Ishikawa (cell line): ENCODE data around the gene GALNTL6.

Experiments used
- CEBPB ChIP-seq: IDR thresholded peaks from 2 replicates; pipeline ENCODE4 v1.6.1; 2012
- CREB1 ChIP-seq: IDR thresholded peaks from 2 replicates; pipeline ENCODE4 v1.6.1; 2012; ENCODE audit warnings: low read depth
- EGR1 ChIP-seq: IDR thresholded peaks from 2 replicates; pipeline ENCODE4 v1.6.1; 2012
- EP300 ChIP-seq: IDR thresholded peaks from 2 replicates; pipeline ENCODE4 v1.6.1; 2012; ENCODE audit warnings: borderline replicate concordance
- FOXM1 ChIP-seq: IDR thresholded peaks from 2 replicates; pipeline ENCODE4 v1.6.1; 2012; ENCODE audit warnings: low read depth, borderline replicate concordance
- MAX ChIP-seq: IDR thresholded peaks from 2 replicates; pipeline ENCODE4 v1.6.1; 2012
- NFIC ChIP-seq: IDR thresholded peaks from 2 replicates; pipeline ENCODE4 v1.6.1; 2012
- RAD21 ChIP-seq: IDR thresholded peaks from 2 replicates; pipeline ENCODE4 v1.6.1; 2012; ENCODE audit warnings: low read depth
- REST ChIP-seq: IDR thresholded peaks from 2 replicates; pipeline ENCODE4 v1.6.1; 2012; ENCODE audit warnings: low read depth, mild to moderate bottlenecking
- TAF1 ChIP-seq: IDR thresholded peaks from 2 replicates; pipeline ENCODE4 v1.6.1; 2012; ENCODE audit warnings: low read depth, mild to moderate bottlenecking
- TCF12 ChIP-seq: IDR thresholded peaks from 2 replicates; pipeline ENCODE4 v1.6.1; 2012; ENCODE audit warnings: low read depth
- TEAD4 ChIP-seq: IDR thresholded peaks from 2 replicates; pipeline ENCODE4 v1.6.1; 2012
- YY1 ChIP-seq: IDR thresholded peaks from 2 replicates; pipeline ENCODE4 v1.6.1; 2012; ENCODE audit warnings: low read depth
- ZBTB7A ChIP-seq: IDR thresholded peaks from 2 replicates; pipeline ENCODE4 v1.6.1; 2012; ENCODE audit warnings: low read depth
- TF ChIP-seq, protein P1 (sequence below): IDR thresholded peaks from 2 replicates; pipeline ENCODE4 v1.6.1; 2012

The GALNTL6 gene

GRCh38 chr4:172287117-172287516, 473.9 kb downstream of the GALNTL6 start:
- no peak for TF ChIP-seq ZBTB7A
- TF ChIP-seq TAF1, result no peak
- no peak for TF ChIP-seq MAX
- no peak for TF ChIP-seq NFIC
- TF ChIP-seq FOXM1, result no peak
- TF ChIP-seq, protein P1, sequence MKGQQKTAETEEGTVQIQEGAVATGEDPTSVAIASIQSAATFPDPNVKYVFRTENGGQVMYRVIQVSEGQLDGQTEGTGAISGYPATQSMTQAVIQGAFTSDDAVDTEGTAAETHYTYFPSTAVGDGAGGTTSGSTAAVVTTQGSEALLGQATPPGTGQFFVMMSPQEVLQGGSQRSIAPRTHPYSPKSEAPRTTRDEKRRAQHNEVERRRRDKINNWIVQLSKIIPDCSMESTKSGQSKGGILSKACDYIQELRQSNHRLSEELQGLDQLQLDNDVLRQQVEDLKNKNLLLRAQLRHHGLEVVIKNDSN, result no peak
- TF ChIP-seq YY1, result no peak
- TF ChIP-seq RAD21, result no peak
- TF ChIP-seq REST, result no peak
- TF ChIP-seq TCF12, result no peak
- TF ChIP-seq CEBPB, result no peak
- no peak for TF ChIP-seq EP300
- no peak for TF ChIP-seq CREB1
- no peak for TF ChIP-seq EGR1
- no peak for TF ChIP-seq TEAD4

- TF ChIP-seq EGR1, result no peak
- no peak for TF ChIP-seq TEAD4
- no peak for TF ChIP-seq FOXM1
- no peak for TF ChIP-seq NFIC
- TF ChIP-seq TCF12, result no peak
- no peak for TF ChIP-seq MAX
- TF ChIP-seq, protein P1, result no peak
- TF ChIP-seq RAD21, result no peak
- no peak for TF ChIP-seq CREB1
- no peak for TF ChIP-seq REST
- TF ChIP-seq EP300, result no peak
- no peak for TF ChIP-seq TAF1
- no peak for TF ChIP-seq CEBPB
- no peak for TF ChIP-seq YY1
- TF ChIP-seq ZBTB7A, result no peak
Observed at GRCh38 chr4:172305698-172306097, 492.5 kb downstream of the GALNTL6 start.

GRCh38 chr4:172308078-172308477, 494.9 kb downstream of the GALNTL6 start:
- no peak for TF ChIP-seq ZBTB7A
- no peak for TF ChIP-seq EGR1
- TF ChIP-seq YY1, result no peak
- TF ChIP-seq CEBPB, result no peak
- TF ChIP-seq MAX, result no peak
- TF ChIP-seq TAF1, result no peak
- no peak for TF ChIP-seq RAD21
- no peak for TF ChIP-seq TEAD4
- TF ChIP-seq, protein P1, result no peak
- no peak for TF ChIP-seq CREB1
- TF ChIP-seq REST, result no peak
- TF ChIP-seq FOXM1, result no peak

- TF ChIP-seq RAD21 (no peak), ZBTB7A (no peak), TAF1 (no peak), NFIC (no peak), FOXM1 (no peak), MAX (no peak), CEBPB (no peak), REST (no peak), EP300 (no peak)
- TF ChIP-seq, protein P1, result no peak
Observed at GRCh38 chr4:172311682-172312081, 498.5 kb downstream of the GALNTL6 start.
